ENCODE data around the gene MMP20. TPM values are rescaled to one million over a fixed set of nuclear protein-coding genes. Genes with fewer than 3 reads are reported as not detected.

Gene MMP20
- total and polyA plus RNA-seq, 7 donors: not detected

- no peaks in the 10 kb centered on the region for H3K4me1 ChIP-seq
- H3K27ac ChIP-seq: no peak overlapping the region
- no peak overlapping the region for H3K4me3 ChIP-seq
- H3K36me3 ChIP-seq (ENCODE audit: insufficient read depth in 1 of 2, low read depth in 1 of 2): no peaks in the 10 kb centered on the region
- TF ChIP-seq CTCF (IDR thresholded peaks at IDR 0.05): no peak
- H3K27me3 ChIP-seq (ENCODE audit: insufficient read depth in 3 of 3, low read length in 2 of 3): no peaks in the 10 kb centered on the region
- no peaks in the 10 kb centered on the region for H3K9me3 ChIP-seq
- ATAC-seq (no peak), DNase-seq (no peak)
- intact Hi-C loops (cut with DNase I): no loop called here
These were observed 63.5 kb downstream of the MMP20 start for GRCh38 chr11:102561636-102562035.

GRCh38 chr11:102560555-102561011, 64.5 kb downstream of the MMP20 start:
- 15 to 26% (median 20%) methylated on average over 6 of the region's 6 CpGs for WGBS, 3 donors
- intact Hi-C loops (cut with DNase I): no loop called here
- Histone ChIP-seq H3K4me3 (peak overlapping the region; percentile 44), H3K36me3 (ENCODE audit: insufficient read depth in 1 of 2, low read depth in 1 of 2) (no peaks in the 10 kb centered on the region), H3K27ac (no peak overlapping the region), H3K9me3 (no peaks in the 10 kb centered on the region), H3K4me1 (no peaks in the 10 kb centered on the region), H3K27me3 (ENCODE audit: insufficient read depth in 3 of 3, low read length in 2 of 3) (no peaks in the 10 kb centered on the region)
- ATAC-seq (peak in 2 of 4 donors; percentile 53 to 69), DNase-seq (no peak)
- TF ChIP-seq CTCF (IDR thresholded peaks at IDR 0.05): no peak

- H3K36me3 ChIP-seq (ENCODE audit: insufficient read depth in 1 of 2, low read depth in 1 of 2): no peaks in the 10 kb centered on the region
- no peaks in the 10 kb centered on the region for H3K9me3 ChIP-seq
- ATAC-seq (no peak), DNase-seq (no peak)
- intact Hi-C loops (cut with DNase I): no loop called here
- H3K4me3 ChIP-seq: no peak overlapping the region
- no peak for TF ChIP-seq CTCF (IDR thresholded peaks at IDR 0.05)
- no peak overlapping the region for H3K27ac ChIP-seq
- no peaks in the 10 kb centered on the region for H3K4me1 ChIP-seq
- H3K27me3 ChIP-seq (ENCODE audit: insufficient read depth in 3 of 3, low read length in 2 of 3): no peaks in the 10 kb centered on the region
These were observed 65.3 kb downstream of the MMP20 start for GRCh38 chr11:102559839-102560238.

- 84 to 88% (median 85%) methylated on average over 3 of the region's 3 CpGs for WGBS, 3 donors
- Histone ChIP-seq H3K27ac (no peak overlapping the region), H3K9me3 (no peaks in the 10 kb centered on the region), H3K36me3 (ENCODE audit: insufficient read depth in 1 of 2, low read depth in 1 of 2) (no peaks in the 10 kb centered on the region), H3K4me3 (no peak overlapping the region), H3K27me3 (ENCODE audit: insufficient read depth in 3 of 3, low read length in 2 of 3) (no peaks in the 10 kb centered on the region), H3K4me1 (no peaks in the 10 kb centered on the region)
- ATAC-seq (no peak), DNase-seq (no peak)
- intact Hi-C loops (cut with DNase I): no loop called here
- TF ChIP-seq CTCF (IDR thresholded peaks at IDR 0.05): no peak
These were observed 70.0 kb downstream of the MMP20 start for GRCh38 chr11:102555091-102555490.

GRCh38 chr11:102553835-102554282, 71.3 kb downstream of the MMP20 start:
- Histone ChIP-seq H3K9me3 (no peaks in the 10 kb centered on the region), H3K4me1 (no peaks in the 10 kb centered on the region), H3K4me3 (no peak overlapping the region), H3K27me3 (ENCODE audit: insufficient read depth in 3 of 3, low read length in 2 of 3) (no peaks in the 10 kb centered on the region), H3K27ac (no peak overlapping the region), H3K36me3 (ENCODE audit: insufficient read depth in 1 of 2, low read depth in 1 of 2) (no peaks in the 10 kb centered on the region)
- no peak for ATAC-seq
- no peak for DNase-seq
- TF ChIP-seq CTCF (IDR thresholded peaks at IDR 0.05): no peak
- intact Hi-C loops (cut with DNase I): no loop called here
- WGBS, 3 donors: 82 to 90% (median 89%) methylated on average over 5 of the region's 5 CpGs
